ENCODE measurements around the gene ASB18.

DNA sequence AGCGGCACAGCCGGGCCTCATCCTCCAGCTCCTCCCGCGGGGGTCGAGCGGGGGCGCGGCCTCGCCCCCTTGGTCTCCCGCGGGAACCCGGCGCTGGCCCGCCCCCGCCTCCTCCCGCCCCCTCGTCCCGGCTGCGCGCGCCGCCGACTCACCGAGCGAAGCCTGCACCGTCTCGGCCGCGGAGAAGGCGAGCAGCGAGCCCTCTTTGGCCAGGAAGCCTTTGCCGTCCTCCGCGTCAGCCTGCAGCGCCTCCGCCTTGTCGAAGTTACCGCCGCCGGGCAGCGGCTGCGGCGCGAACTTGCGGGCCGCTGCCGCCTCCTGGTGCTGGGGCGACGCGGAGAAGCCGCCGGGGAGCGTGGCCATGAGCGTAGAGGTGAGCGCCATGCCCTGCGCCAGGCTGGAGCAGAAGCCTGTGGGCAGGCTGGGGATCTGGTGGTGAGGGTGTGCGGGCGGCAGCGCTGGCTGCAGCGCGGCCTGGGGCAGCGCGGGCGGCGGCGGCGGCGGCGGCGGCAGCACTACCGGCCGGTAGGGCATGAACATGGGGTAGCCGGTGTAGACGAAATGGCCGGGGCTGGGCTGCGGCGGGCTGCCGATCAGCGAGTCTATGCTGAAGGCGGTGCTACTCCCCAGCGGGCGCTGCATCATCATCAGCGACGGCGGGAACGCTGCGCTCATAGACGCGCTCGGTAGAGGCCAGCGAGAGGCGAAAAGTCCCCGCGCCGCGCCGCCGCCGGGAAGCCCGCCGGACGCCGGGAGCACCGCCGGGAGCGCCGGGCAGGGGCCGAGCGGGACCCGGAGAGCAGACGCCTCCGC, 96.7 kb downstream of the ASB18 start:
- TF ChIP-seq, protein P1, sequence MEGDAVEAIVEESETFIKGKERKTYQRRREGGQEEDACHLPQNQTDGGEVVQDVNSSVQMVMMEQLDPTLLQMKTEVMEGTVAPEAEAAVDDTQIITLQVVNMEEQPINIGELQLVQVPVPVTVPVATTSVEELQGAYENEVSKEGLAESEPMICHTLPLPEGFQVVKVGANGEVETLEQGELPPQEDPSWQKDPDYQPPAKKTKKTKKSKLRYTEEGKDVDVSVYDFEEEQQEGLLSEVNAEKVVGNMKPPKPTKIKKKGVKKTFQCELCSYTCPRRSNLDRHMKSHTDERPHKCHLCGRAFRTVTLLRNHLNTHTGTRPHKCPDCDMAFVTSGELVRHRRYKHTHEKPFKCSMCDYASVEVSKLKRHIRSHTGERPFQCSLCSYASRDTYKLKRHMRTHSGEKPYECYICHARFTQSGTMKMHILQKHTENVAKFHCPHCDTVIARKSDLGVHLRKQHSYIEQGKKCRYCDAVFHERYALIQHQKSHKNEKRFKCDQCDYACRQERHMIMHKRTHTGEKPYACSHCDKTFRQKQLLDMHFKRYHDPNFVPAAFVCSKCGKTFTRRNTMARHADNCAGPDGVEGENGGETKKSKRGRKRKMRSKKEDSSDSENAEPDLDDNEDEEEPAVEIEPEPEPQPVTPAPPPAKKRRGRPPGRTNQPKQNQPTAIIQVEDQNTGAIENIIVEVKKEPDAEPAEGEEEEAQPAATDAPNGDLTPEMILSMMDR (IDR thresholded peaks at IDR 0.05; ENCODE audit: low read length) = no peak
- no peak for TF ChIP-seq EZH2 (IDR thresholded peaks at IDR 0.05; ENCODE audit: borderline replicate concordance, low read length)

Data from OCI-LY1 (cell line).